T-helper 2 cell treated with Interferon-gamma antibody and Interleukin-4, amounts not matched to agents 5 μg/mL and 100 μg/mL, for 36 hours (primary cell): ENCODE results near the gene PERP.

Experiments
- DNase-seq: peaks from one replicate; pipeline ENCODE4 v3.0.0; 2021; ENCODE audit warnings: low spot score
- H3K27ac Mint-ChIP-seq: one replicate; pipeline ENCODE4 v1.8.0; 2021; ENCODE audit warnings: mild to moderate bottlenecking, mixed read lengths
- H3K27me3 Mint-ChIP-seq: one replicate; pipeline ENCODE4 v1.8.0; 2021; ENCODE audit warnings: low read depth, mixed read lengths
- H3K36me3 Mint-ChIP-seq: one replicate; pipeline ENCODE4 v1.8.0; 2021; ENCODE audit warnings: low read depth, mixed read lengths
- H3K4me1 Mint-ChIP-seq: one replicate; pipeline ENCODE4 v1.8.0; 2021; ENCODE audit warnings: low read depth, mixed read lengths
- H3K4me3 Mint-ChIP-seq: one replicate; pipeline ENCODE4 v1.8.0; 2022; ENCODE audit warnings: mild to moderate bottlenecking, moderate library complexity, mixed read lengths
- H3K9me3 Mint-ChIP-seq: one replicate; pipeline ENCODE4 v1.8.0; 2021; ENCODE audit warnings: mixed read lengths

Gene PERP

DNA sequence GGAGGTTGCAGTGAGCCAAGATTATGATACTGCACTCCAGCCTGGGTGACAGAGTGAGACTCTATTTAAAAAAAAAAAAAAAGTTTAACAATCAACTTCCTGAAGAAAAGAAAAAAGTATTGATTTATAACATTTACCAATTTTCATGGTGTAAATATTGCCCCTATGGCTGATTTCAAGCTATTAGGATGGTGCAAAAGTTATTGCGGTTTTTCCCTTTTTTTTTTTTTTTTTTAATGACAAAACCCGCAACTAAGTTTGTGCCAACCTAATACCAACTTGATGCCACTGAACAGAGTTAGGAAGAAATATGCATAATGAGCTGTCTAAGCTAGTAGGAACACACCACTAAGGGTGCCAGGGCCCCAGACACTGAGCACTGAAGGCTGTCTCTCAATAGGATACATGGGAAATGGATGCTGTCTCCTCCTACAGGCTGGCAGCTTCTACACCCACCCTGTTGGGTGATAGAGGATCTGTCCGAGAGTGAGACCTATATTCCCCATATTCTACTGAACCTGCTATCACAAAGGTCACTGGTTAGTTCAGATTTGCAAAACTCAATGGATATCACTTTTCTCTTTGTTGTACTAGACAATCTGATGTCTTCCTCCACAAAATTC, 6.5 kb upstream of the PERP start:
- H3K4me3 Mint-ChIP-seq: no peak overlapping the region
- no peak overlapping the region for H3K27ac Mint-ChIP-seq
- H3K36me3 Mint-ChIP-seq: no peaks in the 10 kb centered on the region
- peaks cover 53% of the 10 kb centered on the region for H3K27me3 Mint-ChIP-seq
- H3K4me1 Mint-ChIP-seq: peaks cover 10% of the 10 kb centered on the region
- DNase-seq: no peak
- no peaks in the 10 kb centered on the region for H3K9me3 Mint-ChIP-seq

DNA sequence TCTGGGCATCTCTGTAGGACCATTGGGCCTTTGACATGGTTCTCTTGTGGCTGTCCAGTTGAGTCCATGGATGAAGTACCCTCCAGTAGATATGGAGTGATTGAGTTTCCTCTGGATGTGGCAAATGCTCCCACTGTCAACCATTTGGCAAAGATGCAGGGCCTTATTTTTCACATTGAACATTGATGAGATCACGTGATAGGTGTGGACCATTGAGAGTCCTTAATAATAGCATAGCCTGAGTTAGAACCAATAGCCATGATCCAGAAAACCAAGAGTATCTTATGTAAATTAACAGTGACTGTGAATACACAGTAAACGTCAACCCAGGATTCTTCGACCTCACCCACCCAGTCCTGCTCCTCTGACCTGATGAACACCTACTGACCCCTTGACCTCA, 3.0 kb upstream of the PERP start:
- Mint-ChIP-seq H3K27me3 (peaks cover 63% of the 10 kb centered on the region), H3K27ac (no peak overlapping the region), H3K4me3 (no peak overlapping the region), H3K9me3 (no peaks in the 10 kb centered on the region), H3K36me3 (no peaks in the 10 kb centered on the region), H3K4me1 (peaks cover 25% of the 10 kb centered on the region)
- no peak for DNase-seq

DNA sequence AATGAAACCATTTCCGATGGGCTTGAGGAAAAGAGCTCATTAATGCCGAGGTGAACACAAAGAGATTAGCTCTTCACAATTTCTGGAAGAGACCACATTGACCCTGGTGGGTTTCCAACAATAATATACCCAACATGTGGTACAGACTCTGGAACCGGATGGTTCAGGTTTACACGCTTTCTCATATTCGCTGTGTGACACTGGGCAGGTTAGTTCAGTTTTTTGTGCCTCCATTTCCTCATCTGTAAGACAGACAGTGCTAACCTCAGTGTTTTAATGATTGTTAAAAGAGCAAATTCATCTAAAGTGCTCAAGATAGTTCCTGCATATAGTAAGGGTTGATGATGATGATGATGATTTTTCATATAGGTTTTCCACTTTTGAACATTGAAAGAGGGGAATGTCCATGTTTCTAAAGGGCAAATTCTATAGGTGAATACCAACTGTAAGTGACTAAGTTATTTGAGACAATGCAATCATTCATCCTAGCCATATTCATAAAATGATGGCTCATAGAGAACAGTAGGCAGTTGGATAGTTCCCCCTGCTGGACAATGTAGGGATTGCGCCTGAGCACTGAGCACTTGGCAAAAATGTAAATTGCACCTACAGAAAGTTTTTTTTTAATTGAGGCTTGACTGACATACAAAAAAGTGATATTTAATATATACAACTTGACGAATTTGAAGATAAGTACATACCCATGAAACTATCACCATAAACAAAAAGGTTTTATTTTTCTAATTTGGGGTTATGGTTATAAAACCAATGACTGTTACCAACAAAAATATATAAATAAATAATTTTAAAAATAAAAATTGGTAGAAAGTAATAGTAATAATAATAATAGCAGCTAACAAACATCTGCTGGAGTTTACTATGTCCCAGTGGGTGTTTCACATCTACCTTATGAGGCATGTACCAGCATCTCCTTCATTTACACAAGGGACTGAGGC, 2.1 kb upstream of the PERP start:
- no peak overlapping the region for H3K4me3 Mint-ChIP-seq
- DNase-seq: peak; percentile 62
- peak overlapping the region; percentile 17 for H3K27ac Mint-ChIP-seq
- peaks cover 57% of the 10 kb centered on the region for H3K27me3 Mint-ChIP-seq
- H3K36me3 Mint-ChIP-seq: no peaks in the 10 kb centered on the region
- H3K4me1 Mint-ChIP-seq: peaks cover 24% of the 10 kb centered on the region
- no peaks in the 10 kb centered on the region for H3K9me3 Mint-ChIP-seq

DNA sequence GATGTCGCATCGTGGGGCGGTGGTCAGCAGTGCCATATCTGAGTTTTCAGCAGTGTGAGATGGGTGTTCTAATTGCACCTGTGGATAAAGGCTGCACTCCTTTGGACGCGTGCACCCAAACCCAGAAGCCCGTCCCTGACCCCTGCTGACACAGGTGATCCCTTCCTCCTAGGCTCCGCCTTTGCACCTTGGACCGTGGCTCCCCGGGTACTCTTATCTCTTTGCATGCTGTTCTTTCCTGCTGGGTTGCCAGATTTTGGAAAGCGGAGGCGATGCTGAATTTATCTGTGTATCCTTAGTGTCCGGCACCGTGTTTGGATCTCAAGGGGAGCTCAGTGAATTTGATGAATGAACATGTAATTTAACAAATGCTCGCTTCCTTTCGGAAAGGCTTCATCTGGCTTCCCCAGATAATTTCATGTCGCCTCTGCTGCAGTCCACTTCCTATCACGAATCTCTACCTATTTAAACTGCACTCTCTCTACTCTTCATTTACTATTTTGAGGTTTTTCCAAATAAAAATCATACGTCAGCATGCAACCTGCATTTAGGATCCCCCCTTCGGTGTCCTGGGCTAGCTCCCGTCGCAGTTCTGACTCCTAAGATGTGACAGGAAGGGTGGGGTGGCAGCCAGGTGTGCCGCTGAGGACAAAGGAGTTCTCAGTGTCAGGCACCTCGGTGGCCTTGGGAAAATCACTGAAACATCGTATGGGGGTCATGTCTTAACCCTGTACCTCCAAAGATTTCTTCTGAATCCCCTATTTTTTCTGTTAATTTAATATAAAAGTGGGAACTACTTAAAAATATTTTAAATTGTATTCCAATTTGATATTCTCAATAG, 753 bp upstream of the PERP start:
- Mint-ChIP-seq H3K9me3 (no peaks in the 10 kb centered on the region), H3K27me3 (peaks cover 47% of the 10 kb centered on the region), H3K4me3 (peak overlapping the region; percentile 84), H3K27ac (peak overlapping the region; percentile 76), H3K4me1 (peaks cover 24% of the 10 kb centered on the region), H3K36me3 (no peaks in the 10 kb centered on the region)
- DNase-seq: no peak

DNA sequence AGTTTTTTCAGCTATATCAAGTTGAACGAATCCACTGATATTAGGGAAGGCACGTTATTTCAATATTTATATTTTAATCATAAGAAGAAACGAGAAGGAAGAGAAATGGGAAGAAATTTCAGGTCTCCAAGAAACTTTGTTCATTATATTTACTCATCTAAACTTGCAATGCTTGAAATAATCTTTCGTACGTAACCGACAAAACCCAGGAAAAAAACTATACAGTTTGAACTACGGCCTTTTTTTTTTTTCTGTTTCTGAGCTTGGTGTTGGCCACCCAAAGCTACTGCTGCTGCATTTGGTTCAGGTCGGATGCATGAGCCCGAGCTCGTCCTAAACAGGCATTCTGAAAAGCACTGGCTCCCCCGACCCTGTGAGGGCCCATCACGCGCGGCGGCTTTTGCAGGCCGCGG, 548 bp downstream of the PERP start:
- DNase-seq: no peak
- no peaks in the 10 kb centered on the region for H3K36me3 Mint-ChIP-seq
- no peaks in the 10 kb centered on the region for H3K9me3 Mint-ChIP-seq
- peaks cover 45% of the 10 kb centered on the region for H3K27me3 Mint-ChIP-seq
- H3K27ac Mint-ChIP-seq: peak overlapping the region; percentile 89
- peak overlapping the region; percentile 90 for H3K4me3 Mint-ChIP-seq
- peaks cover 24% of the 10 kb centered on the region for H3K4me1 Mint-ChIP-seq

DNA sequence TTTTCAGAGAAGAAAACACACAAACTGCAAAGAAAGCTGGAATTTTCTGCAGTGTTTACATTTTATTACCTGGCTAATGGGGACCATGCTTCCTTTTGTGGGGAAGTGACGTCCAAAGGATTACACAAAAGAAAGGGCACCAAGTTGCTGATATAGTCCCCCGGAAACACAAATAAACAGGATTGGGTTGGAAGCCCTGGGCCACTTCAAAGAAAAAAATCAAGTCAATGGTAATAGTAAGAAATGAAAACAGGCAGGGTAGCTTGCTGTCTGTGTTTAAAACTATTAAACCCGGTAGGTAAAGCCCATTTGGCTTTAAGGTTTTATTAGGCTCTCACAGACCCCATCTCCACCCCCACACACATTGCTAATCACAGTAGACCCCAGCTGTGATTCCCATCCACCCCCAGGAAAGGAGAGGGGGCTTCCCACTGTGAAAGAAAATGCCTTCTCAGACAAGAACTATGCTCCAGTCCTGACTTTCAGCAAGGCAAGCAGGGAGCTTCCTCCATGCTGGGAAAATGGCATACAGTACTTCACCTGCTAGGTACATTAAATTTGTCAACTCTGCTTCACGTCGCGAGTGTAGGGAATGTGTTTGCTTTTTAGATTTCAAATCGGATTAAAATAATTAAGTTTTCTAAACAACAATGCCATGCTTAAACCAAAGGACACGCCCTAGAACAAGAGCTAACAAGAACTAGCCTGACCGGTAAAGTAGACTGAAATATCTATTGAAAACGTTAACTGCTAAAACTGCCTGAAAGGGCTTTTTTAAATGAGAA, 1.1 kb downstream of the PERP start:
- Mint-ChIP-seq H3K4me3 (peak overlapping the region; percentile 90), H3K4me1 (peaks cover 24% of the 10 kb centered on the region), H3K36me3 (no peaks in the 10 kb centered on the region), H3K27me3 (peaks cover 40% of the 10 kb centered on the region), H3K9me3 (no peaks in the 10 kb centered on the region), H3K27ac (peak overlapping the region; percentile 42)
- DNase-seq: no peak

DNA sequence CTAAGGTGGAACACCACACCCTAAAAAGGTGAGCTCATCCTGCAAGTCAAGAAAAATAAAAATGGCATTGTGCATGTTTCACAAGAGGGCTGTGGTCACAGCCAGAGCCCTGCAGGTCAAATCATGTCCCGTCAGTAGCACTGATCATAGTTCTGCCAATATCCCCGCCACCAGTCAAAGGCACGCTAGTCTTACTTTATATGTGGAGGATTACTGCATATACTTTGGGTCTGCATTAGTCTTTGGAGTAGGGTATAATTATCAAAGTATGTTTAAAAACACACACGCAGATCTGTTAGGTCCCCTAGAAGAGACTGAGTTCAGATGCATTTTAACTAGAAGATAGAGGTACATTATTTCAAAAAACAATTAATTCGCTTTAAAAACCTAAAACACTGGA, 1.8 kb downstream of the PERP start:
- peaks cover 24% of the 10 kb centered on the region for H3K4me1 Mint-ChIP-seq
- H3K9me3 Mint-ChIP-seq: no peaks in the 10 kb centered on the region
- H3K27me3 Mint-ChIP-seq: peaks cover 35% of the 10 kb centered on the region
- no peak overlapping the region for H3K27ac Mint-ChIP-seq
- DNase-seq: no peak
- H3K36me3 Mint-ChIP-seq: no peaks in the 10 kb centered on the region
- H3K4me3 Mint-ChIP-seq: peak overlapping the region; percentile 90

DNA sequence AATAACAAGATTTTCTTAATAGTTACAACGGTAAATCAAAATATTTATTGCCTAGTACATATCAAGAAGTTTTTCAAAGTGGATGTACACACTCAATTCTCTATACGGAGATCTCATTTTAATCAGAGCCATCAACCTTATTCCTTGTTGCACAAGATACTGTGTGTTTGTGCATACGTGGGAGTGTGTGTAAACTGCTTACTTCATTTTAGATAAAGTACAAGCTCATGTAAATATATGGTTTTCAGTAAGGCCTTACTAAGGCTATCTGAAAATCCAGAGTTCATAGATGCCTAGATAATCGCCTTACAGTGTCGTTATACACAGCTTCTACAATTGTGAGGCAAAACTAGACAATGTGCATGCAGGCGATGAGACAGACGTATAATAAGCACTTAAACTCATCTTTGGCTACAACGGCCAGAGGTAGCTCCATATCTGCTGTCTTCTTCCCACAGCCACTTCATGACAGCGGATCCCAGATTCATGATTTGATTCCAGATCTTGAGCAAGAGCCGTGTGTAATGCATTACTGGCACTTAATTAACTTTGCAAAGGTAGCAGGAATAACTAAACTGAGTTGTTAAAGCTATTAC, 2.5 kb downstream of the PERP start:
- DNase-seq: no peak
- no peaks in the 10 kb centered on the region for H3K36me3 Mint-ChIP-seq
- no peak overlapping the region for H3K27ac Mint-ChIP-seq
- H3K9me3 Mint-ChIP-seq: no peaks in the 10 kb centered on the region
- H3K4me3 Mint-ChIP-seq: no peak overlapping the region
- peaks cover 32% of the 10 kb centered on the region for H3K27me3 Mint-ChIP-seq
- H3K4me1 Mint-ChIP-seq: peaks cover 24% of the 10 kb centered on the region

DNA sequence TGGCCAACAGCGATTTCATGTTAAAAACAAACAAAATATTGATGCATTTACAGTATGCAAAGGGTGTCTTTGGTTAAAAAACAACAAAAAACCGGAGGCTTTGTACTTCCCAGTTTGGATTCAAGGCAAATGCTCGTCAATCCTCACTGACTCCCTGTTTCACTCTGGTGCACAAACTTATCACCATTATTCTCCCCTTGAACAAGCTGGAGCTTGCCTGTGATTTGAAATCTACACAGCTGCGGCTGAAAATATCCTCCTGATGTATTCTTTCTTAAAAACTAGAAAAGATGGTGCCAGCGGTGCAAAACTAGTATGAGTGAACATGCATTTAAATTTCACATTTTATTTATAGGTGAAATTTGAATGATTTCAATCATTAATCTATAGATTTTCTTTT, 3.3 kb downstream of the PERP start:
- H3K9me3 Mint-ChIP-seq: no peaks in the 10 kb centered on the region
- H3K27me3 Mint-ChIP-seq: peaks cover 28% of the 10 kb centered on the region
- no peak overlapping the region for H3K27ac Mint-ChIP-seq
- H3K4me3 Mint-ChIP-seq: no peak overlapping the region
- DNase-seq: no peak
- peaks cover 21% of the 10 kb centered on the region for H3K4me1 Mint-ChIP-seq
- H3K36me3 Mint-ChIP-seq: no peaks in the 10 kb centered on the region

DNA sequence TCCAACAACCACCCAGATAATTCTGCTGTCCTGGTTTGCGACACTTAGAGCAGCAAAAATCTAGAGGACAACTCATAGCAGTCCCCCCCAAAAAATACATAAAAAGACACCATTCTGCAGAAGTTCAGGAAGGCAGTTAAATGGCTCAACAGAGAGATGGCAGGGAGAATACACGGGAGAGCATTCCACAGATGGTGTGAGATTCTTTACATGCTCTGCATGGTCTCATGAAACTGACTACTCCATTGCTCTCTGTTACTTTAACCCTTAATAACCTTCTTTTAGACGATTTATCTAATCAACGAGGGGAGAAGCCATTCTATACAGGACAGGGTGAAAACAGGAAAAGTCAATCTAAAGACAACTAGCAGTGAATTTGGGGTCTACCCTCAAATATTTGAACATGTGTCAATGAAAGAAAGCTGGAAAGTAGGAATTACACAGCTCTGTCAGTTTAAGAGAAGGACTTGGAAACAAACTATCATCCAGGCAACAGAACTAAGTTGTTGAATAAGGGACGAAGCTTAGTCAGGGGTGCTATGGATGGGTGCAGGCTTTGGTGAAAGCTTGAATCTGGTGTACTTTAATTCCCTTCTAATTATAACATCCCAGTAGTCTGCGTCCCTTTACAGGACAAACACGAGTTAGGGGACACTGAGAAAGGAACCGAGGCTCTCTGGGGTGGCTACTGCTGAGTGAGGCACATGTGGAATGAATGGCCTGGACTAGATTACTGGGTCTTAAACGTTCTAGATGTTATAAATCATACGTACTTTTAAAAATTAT, 5.1 kb downstream of the PERP start:
- Mint-ChIP-seq H3K36me3 (no peaks in the 10 kb centered on the region), H3K9me3 (no peaks in the 10 kb centered on the region), H3K27ac (no peak overlapping the region), H3K27me3 (peaks cover 30% of the 10 kb centered on the region), H3K4me1 (peaks cover 13% of the 10 kb centered on the region), H3K4me3 (no peak overlapping the region)
- no peak for DNase-seq

DNA sequence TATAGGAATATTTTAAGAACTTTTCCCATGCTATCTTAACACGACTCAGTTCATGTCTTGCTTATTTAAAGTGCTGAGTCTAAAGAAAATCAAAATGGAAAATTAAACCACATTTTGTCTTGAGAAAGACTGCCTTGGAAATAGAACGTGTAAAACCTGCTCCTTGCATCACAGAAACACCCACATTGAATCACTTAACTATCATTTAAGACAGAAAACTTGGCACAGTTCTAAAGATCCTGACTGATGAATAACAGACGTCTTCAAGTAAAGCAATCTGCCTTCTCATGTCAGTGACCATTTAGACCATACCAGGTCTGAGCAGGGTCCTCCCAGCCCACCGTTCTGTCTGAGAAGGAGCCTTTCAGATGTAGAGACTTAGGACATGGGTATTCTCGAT, 7.4 kb downstream of the PERP start:
- no peaks in the 10 kb centered on the region for H3K4me1 Mint-ChIP-seq
- no peak for DNase-seq

DNA sequence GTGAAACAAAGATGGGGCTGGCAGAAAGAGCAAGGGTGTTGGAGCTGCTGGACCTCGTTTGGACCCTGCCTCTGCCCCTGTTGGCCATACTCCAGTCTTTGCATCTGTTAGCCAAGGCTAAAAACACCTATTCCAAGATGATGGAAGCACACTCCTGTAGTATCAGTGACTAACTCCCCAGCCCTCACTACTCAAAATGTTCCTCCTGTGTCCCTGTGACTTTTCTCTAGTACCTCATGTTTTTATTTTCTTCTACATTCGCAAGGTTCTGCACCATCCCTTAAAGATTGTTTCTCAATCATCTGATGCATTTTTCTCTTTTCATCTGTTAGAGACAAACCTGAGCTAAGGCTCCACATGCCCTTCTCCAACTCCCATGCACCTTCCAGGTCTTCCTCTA, 8.9 kb downstream of the PERP start:
- H3K36me3 Mint-ChIP-seq: peaks cover 5% of the 10 kb centered on the region
- H3K9me3 Mint-ChIP-seq: no peaks in the 10 kb centered on the region
- H3K27ac Mint-ChIP-seq: no peak overlapping the region
- DNase-seq: no peak
- H3K4me1 Mint-ChIP-seq: no peaks in the 10 kb centered on the region
- H3K4me3 Mint-ChIP-seq: no peak overlapping the region
- H3K27me3 Mint-ChIP-seq: peaks cover 14% of the 10 kb centered on the region

More for the DNA sequence above, 7.4 kb downstream of the PERP start:
- no peak overlapping the region for H3K4me3 Mint-ChIP-seq
- H3K27me3 Mint-ChIP-seq: peaks cover 15% of the 10 kb centered on the region
- peaks cover 5% of the 10 kb centered on the region for H3K36me3 Mint-ChIP-seq
- H3K27ac Mint-ChIP-seq: no peak overlapping the region
- H3K9me3 Mint-ChIP-seq: no peaks in the 10 kb centered on the region
